NCI-H748 (cell line): ENCODE results near the gene LIFR.
A peak's percentile ranks its signal among the peaks of the same experiment; 100 is the strongest.
"Not testable (repeated sequence)": the region's sequence is repeated elsewhere in the genome, so short reads cannot be mapped to it uniquely, and the experiment has no call there.

Source experiments
- DNase-seq: peaks from one replicate; lab custom pipeline; 2025; ENCODE audit not compliant: unreplicated experiment; lab: John Stamatoyannopoulos, UW

Gene LIFR

DNA sequence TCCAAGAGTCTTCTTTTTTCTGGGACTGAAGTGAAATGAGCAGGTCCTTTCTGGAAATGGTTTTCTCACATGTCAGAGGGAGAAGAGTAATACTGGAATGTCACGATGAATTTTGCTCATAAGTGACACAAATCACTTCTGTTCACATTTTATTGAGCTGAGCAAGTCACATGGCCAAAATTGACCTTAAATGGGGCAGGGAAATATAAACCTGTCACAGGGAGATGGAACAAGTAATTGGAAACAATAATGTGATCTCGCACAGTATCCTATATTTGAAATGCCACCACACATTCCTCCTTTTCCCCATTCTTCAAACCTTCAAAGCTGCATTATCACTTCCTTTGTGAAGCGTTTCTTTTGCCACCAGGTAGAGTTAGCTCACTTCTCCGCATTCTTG lies 25.2 kb upstream of the LIFR start:
- no peak for DNase-seq

DNA sequence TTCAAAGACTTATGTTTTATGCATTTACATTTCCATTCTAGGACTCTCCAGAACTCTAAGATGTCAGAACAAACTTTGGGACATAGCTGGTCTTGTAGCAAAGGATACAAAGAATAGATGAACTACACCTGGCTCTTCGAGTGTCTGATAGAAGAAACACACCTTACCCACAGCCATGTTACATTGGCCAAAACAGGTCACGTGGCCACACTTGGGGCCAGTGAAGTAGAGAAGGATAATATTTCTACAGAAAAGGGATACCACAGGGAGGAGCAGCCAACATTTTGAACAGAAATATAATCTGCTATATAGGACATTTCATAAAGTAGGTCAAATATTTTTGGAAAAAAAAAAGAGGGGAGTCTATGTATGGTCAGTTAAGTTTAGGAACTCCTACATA lies 22.7 kb upstream of the LIFR start:
- DNase-seq: no peak

DNA sequence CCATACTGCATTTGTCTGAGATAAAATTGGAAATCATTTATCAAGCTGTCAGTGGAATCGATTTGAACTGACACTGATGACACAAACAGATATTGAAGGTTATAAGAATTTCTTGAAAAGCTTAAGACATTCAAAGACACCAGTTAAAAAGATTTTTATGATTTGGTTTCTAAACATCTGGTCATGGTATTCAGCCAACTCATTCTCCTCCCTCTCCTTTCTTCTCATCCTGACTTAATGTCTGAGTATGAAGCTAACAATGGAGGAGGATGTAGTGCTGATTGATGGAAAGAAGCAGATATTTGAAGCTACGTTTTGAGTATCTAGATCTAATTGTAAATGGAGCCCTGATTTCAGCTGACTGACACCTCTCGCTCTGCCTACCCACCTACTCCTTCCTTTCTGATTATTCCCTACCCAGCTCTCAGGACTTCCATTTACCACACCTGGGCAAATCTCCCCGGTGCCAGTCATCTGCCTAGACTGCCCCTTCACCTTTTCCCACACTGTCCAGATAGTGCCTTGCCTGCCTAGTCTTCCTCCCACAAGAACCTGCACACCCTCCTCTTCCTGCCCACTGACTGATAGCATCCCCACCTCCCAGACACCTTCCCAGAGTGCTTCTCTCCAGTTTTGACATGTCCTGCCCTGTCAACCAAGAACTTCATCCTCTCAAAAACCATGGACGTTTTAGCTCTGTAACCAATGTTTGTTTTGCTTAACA lies 20.7 kb upstream of the LIFR start:
- DNase-seq: no peak

DNA sequence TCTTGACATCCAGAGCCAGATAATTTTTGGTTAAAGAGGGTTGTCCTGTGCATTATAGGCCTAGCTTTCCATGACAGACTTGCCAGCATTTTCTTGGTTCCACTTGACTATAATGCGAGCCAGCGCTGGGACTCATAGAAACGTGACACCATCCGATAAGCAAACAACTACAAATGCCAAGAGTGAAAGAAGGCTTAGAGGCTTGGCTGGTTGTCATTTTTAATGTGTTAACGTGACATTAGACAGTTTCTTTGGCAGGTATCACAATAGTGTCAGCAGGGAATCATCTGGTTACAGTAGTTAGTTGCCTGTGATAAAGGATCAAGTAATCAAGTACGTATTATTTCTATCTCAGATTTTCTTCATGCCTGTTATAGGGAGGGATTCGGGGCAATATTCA lies 20.0 kb upstream of the LIFR start:
- DNase-seq: peak; percentile 84

DNA sequence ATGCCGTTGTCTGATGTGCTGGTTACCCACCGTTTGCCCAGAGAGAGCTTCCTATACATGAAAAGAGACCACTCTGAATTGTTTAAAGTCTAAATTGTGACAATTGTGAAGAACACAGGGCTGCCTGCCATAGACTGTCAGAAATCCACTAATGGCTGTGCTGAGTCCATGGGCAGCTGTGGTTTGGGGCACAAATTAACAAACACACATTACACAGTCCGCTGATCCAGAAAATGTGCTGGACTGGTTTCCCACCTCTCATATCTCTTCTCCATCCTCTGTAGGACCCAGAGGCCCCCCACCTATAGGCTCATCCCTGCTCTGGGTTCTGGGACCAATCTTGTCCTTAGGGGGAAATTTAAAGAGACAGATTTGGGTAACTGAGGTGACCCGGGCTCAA lies 19.0 kb upstream of the LIFR start:
- DNase-seq: no peak

GRCh38 chr5:38574009-38574408 lies 17.6 kb upstream of the LIFR start:
- DNase-seq: no peak

DNA sequence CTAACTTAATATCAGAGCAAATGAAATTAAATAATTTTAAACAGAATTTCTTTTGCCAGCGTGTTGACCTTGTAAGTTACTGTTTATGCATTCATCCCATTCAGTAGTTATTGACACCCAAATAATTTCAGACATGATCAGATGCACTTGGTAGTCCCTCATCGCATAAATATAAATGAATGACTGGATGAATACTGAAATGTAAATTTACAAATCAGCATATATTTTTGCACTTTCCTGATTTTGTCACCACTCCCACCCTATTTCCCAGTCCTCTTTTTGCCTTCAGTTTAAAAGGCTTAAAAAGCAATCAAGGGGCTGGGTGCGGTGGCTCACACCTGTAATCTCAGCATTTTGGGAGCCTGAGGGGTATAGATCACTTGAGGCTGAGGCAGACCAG lies 17.1 kb upstream of the LIFR start:
- DNase-seq: no peak

- no peak for DNase-seq
Measured at GRCh38 chr5:38569180-38569579, 12.7 kb upstream of the LIFR start.

DNA sequence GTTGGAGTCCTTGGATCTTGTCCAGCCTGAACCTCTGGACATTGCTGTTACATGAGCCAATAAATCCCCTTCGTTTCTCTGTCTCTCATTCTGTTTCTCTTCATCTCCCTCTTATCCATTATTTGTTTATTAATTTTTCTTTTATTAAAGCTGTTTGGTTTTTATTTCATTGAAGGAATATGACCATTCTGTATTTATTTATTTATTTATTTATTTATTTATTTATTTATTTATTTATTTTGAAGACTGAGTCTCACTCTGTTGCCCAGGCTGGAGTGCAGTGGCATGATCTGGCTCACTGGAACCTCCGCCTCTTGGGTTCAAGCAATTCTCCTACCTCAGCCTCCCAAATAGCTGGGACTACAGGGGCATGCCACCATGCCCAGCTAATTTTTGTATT lies 10.9 kb upstream of the LIFR start:
- not testable (repeated sequence) for DNase-seq

- DNase-seq: no peak
Measured at GRCh38 chr5:38563624-38564023, 7.2 kb upstream of the LIFR start.

- no peak for DNase-seq
Measured at GRCh38 chr5:38562444-38563210, 6.2 kb upstream of the LIFR start.

GRCh38 chr5:38559428-38559827 lies 3.0 kb upstream of the LIFR start:
- no peak for DNase-seq

DNA sequence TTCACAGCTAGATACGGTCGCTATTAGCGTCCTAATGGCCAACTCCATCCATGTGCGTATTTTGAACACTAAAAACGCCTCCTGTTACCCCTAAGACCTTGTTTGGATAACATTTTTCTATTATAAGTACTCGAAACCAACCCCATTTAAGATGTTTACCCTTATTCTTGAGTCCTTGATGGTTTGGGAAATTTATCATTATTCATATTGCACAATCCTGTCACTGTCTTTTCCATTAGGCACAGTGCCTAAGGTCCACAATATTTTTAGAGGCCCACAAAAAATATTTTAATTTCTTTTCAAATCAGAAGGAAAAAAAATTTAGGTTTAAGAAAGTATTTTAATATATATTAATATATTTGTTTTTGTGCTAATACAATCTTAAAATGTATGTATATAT lies 1.3 kb upstream of the LIFR start:
- DNase-seq: peak; percentile 54

GRCh38 chr5:38557308-38557710 lies 863 bp upstream of the LIFR start:
- DNase-seq: no peak

DNA sequence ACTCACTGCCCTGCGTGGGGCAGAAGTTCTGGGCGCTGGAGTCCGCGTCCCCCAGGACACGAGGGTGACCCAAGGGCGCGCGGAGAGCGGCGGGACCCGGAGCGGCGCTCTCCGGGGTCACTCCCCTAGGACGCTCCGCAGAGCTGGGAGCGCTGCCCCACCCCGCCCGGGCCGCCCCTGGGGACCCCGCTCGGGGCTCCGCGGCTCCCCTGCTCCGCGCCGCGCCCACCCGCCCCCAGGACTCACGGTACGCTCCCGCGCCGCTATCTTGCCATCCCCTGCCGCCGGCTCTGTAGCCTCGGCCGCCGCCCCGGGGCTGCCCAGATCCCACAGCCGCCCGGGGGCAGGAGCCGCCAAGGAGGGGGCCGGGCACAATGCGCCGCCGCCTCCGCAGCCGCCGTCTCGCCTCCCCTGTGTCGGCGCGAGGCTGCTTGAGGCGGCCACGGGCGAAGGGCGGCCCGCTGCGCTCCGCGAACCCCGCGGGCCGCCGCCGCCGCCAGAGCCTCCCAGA lies 303 bp downstream of the LIFR start:
- DNase-seq: peak; percentile 79

DNA sequence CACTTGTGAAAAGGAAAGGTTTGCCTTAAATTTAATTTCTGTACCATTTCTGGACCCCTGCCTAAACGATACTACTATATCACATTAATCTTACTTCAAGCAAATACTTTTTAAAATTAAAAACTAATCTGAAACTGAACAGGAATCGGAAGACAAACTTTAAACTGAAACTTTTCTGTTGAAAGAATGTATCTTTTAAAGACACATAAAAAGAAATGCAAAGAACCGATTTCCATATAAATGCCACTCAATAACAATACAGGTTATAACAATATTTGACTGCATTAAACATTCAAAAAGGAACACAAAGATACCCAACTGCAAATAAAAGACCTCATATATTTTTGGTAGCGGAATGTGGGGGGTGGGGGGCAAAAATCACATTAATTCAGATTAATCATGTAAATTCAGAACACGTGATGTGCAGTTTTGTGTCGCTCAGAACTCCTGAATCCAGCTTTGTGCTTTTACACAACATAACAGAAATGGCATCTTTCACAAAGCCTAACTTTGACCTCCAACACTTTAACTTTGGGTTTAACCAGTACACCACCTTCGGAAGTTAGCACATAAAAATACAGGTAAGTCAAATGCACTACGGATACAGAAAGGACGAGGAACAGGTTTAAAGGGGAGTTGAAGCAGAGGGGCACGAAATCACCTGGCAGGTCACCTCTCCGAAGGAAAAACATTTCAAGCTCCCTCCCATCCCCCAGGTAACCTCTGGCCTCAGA lies 925 bp downstream of the LIFR start:
- no peak for DNase-seq

DNA sequence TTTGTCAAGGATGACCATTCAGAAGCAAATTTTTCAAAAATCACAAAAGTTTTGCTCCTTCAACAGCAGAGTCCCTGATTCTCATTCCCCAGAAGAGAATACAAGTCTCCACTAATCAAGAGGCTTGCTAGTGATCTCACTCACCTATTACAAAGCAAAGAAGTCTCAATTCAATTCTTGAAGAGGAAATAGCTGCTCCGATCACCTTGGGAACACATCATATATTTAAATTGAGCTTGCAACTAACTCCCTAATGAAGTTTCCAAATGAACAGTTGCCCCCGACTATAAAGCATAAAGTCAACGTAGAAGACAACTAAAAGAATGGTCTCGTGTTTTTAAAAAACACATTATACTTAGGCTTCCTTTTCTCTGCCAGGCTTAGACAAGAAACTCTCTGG lies 1.6 kb downstream of the LIFR start:
- peak; percentile 49 for DNase-seq

- DNase-seq: peak; percentile 38
Measured at GRCh38 chr5:38554403-38554802, 2.0 kb downstream of the LIFR start.

DNA sequence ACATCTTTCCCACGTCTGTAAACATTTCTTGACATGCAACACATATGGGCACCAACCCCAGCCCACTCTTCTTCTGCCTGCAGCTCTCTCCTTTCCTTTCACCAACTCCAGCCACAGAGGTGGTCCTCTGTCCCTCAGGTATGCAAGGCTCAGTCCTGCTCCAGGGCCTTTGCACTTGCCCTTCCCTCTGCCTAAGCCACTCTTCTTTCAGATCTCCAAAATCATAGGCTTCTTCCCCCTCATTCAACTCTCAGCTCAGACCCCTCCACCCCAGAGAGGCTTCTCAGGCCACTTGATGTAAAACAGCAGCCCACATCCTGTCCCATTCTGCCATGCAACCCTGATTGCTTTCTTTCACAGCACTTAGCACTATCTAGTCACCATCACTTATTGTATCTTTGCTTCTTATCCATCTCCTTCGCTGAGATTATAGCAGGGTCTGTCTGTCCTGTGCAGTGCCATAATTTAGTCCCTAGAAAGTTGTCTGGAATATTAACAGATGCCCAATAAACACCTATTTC lies 3.4 kb downstream of the LIFR start:
- no peak for DNase-seq

GRCh38 chr5:38551030-38552017 lies 5.1 kb downstream of the LIFR start:
- DNase-seq: peak; percentile 88
